Measurements from ENCODE around the gene PIGK. TPM values are rescaled to one million over a fixed set of nuclear protein-coding genes. Genes with fewer than 3 reads are reported as not detected.
"Not testable (repeated sequence)": the region's sequence is repeated elsewhere in the genome, so short reads cannot be mapped to it uniquely, and the experiment has no call there.

The PIGK gene
- polyA plus RNA-seq, 3 donors = 6.9 to 13.7 (median 11.0) TPM

DNA sequence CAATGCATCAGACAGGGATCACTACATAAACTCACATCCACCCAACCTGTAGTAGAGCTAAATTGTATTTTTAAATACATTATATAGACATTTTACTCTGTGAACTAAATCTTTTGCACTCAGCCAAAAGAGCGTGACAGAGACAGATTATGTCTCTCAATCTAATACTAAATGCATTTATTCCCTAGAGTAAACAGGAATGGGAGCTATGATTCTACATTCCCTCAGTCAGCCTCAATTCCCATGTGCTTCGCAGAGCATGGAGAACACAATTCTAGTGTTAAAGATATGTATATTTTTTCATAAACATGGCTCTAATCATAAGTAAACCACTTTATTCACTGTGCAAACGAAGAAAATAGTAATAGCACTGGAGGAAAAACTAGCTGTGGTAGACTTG lies 16.5 kb downstream of the PIGK start:
- H3K27ac ChIP-seq (ENCODE audit: low read depth, low read length) = no peak overlapping the region
- 78 to 88% (median 78%) methylated on average over 3 of the region's 3 CpGs for WGBS, 3 donors

DNA sequence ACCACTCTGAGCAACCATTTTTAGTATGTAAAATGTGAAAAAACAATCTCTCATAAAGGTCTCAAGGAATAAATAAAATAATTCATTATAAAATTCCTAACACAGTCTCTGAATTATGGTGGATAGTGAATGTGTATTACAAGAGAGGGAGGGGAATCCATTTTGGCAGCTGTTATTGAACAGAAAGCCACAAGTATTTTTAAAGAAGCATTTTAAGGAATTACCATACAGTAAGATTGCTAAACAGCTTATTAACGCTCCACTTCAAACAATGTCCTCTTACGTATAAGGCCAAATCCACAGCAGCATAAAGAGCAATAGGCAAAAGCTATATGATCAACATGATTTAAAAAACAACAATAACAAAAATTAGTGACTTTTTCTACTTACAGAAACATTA lies 18.4 kb downstream of the PIGK start:
- WGBS, 3 donors = 76 to 98% (median 79%) methylated on average over 2 of the region's 2 CpGs
- H3K27ac ChIP-seq (ENCODE audit: low read depth, low read length) = no peak overlapping the region

DNA sequence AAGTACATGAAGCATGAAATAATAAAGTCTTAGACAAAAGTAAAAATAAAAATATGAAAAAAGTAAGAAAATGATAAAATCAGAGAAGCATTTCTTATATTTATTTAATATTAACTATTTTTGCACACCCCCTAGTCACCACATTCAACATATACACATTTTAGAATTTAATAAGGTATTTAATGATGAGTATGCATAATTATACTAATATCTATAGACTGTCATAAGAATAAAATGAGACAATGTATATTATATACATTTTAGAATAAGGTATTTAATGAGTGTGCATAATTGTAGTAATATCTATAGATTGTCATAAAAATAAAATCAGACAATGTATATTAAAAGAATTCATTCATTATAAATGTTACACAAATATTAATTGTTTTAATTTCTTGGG lies 18.9 kb downstream of the PIGK start:
- no peak overlapping the region for H3K27ac ChIP-seq (ENCODE audit: low read depth, low read length)

DNA sequence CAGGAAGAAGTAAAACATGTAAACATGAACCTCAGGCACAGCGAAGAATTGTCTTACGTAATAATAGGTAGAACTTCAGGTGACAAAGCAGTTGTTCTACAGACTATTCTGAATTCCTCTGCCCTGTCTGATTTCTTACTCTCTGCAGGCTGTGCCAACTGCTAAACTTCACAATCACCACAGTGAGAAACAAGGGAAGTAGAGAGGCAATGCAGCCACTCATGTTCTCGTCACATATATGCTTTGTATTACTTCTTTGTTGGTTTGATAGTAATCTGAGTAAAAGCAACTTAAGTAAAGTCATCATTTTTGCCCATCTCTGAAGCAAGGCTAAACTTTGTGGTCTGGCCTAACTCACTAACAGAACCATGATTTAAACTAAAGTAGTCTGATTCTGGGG lies 21.9 kb downstream of the PIGK start:
- 88 to 98% (median 95%) methylated on average over 3 of the region's 3 CpGs for WGBS, 3 donors
- H3K27ac ChIP-seq (ENCODE audit: low read depth, low read length) = no peak overlapping the region

DNA sequence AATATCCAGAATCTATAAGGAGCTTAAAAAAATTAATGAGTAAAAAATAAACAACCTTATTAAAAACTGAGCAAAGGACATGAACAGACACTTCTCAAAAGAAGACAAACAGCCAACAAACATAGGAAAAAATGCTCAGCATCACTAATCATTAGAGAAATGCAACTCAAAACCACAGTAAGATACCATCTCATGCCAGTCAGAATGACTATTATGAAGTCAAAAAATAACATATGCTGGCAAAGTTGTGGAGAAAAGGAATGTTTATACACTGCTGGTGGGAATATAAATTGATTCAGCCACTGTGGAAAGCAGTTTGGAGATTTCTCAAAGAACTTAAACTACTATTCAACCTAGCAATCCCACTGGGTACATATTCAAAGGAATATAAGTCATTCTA lies 25.3 kb downstream of the PIGK start:
- no peak overlapping the region for H3K27ac ChIP-seq (ENCODE audit: low read depth, low read length)

DNA sequence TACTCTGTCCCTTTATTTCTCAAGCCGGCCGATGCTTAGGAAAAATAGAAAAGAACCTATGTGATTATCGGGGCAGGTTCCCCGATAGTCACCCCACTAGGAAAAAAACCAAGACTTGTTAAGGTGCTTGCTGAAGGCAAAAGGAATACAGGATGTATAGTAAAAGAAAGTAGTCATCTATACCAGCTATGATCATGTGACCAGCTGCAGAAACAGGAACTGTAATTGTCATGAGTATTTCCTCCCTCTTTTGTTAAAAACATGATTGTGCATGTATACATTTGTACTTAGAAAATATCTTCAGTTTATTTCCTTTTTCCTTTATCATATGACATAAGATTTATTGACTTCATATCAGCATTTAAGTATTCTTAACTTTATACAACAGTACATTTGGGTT lies 30.5 kb downstream of the PIGK start:
- WGBS, 3 donors = 97 to 98% (median 98%) methylated on average over 4 of the region's 4 CpGs
- no peak overlapping the region for H3K27ac ChIP-seq (ENCODE audit: low read depth, low read length)

DNA sequence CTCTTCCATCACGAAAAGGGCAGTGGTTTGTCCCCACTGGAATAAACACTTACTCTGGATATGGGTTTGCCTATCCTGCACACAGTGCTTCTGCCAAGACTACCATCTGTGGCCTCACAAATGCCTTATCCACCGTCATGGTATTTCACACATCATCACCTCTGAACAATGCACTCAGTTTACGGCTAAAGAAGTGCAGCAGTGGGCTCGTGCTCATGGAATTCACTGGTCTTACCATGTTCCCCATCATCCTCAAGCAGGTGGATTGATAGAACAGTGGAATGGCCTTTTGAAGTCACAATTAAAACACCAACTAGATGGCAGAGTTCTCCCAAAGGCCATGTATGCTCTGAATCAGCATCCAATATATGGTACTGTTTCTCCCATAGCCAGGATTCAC lies 32.3 kb downstream of the PIGK start:
- H3K27ac ChIP-seq (ENCODE audit: low read depth, low read length) = not testable (repeated sequence)
- 96 to 99% (median 99%) methylated on average over 4 of the region's 4 CpGs for WGBS, 3 donors

DNA sequence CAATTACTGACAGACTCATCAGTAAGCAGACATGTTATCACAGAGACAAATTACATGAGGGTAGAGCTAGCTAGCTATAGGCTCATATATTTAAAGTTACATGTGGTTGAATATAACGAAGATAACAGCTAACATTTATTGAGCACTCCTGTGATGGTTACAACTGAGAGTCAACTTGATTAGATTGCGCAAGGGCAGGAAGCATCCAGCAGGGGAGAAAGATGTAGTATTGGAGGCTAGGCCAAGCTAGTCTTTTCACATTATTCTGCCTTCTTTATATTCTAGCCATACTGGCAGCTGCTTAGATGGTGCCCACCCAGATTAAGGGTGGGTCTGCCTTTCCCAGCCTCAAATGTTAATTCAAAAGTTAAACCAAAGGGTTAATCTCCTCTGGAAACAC lies 37.1 kb downstream of the PIGK start:
- H3K27ac ChIP-seq (ENCODE audit: low read depth, low read length) = no peak overlapping the region
- WGBS, 3 donors = 96 to 99% (median 97%) methylated on average over 2 of the region's 2 CpGs

DNA sequence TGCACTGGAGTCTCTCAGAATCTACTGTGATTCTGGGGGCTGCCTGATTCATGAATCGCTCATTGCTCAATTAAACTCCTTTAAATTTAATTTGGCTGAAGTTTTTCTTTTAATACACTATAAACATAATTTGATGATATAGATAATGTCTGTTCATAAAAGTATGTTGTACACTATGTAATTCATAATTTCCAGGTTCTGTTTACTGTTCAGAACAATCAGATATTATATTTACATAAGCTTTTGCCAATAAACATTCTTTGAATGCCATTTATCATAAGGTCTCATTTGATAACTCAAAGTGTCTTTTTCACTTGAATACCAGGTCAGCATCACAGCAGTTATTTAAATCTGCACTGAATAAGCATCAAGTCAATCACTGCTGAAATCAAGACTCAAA lies 39.6 kb downstream of the PIGK start:
- WGBS, 3 donors = 98 to 100% (median 100%) methylated on average over 1 of the region's 1 CpG
- H3K27ac ChIP-seq (ENCODE audit: low read depth, low read length) = no peak overlapping the region

DNA sequence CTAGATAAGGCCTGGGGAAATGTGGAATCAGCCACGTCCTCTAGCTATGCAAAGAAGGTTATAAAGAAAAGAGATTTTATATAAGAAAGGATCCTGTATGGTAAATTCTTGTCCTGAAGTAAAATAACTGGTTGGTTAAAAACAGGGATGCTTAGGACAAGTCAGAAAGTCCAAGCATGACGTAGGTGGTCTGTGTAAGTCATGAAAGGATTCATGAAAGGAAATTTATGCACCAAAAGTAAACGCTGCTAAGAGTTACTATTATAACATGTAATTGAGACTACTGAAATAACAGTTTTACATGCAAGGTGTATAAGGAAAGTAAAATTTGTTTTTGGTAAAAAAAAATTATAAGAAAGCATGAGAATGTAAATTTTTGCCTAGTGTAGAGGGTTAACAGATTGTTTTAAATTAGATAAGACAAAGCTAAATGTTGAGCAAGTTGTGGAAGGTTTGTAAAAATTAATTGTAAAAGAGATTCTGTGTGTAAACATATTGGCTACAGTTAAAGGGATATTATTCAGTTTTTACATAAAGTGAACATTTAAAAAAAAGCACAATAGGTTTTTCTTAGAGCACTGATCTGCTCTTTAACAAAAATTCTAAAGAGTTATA lies 43.9 kb downstream of the PIGK start:
- no peak overlapping the region for H3K27ac ChIP-seq (ENCODE audit: low read depth, low read length)
- WGBS, 3 donors = 91 to 95% (median 93%) methylated on average over 3 of the region's 3 CpGs

DNA sequence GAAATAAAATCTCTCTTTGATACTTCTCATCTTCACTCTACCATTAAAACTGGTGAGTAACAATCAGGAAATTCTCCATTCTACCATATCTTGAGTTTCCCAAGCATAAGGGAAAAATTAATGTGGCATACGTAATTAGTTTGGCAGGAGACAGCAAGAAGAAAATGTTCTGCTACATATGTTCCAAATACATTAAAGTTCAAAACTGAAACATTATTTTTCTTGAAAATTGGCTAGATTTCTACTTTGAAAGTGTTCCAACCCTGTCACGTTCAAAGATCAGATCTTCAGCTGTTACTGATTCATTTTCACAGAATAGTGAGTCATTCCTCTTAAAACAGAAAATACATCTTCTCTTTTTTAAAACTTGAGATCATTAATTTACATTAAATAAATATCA lies 48.5 kb downstream of the PIGK start:
- no peak overlapping the region for H3K27ac ChIP-seq (ENCODE audit: low read depth, low read length)
- 62 to 80% (median 63%) methylated on average over 2 of the region's 2 CpGs for WGBS, 3 donors

DNA sequence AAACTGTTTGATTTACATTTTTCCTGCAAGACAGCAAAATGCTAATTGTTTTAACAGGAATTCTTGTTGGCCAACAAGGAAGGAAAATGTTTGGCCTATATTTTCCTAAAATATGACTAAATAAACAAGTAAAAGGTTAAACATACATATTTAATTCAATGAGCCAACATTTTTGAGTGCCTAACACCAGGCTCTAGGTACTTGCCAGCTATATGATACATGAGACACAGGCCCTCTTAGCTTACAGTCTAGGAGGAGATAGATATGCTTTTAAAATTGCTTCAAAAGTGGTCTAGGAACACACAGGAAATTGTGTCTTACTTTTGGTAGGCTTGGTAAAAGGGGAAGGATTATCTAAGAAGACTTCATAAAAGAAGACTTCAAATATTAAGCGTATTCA lies 50.9 kb downstream of the PIGK start:
- no peak overlapping the region for H3K27ac ChIP-seq (ENCODE audit: low read depth, low read length)
- 100% methylated on average over 1 of the region's 1 CpG for WGBS, 3 donors

DNA sequence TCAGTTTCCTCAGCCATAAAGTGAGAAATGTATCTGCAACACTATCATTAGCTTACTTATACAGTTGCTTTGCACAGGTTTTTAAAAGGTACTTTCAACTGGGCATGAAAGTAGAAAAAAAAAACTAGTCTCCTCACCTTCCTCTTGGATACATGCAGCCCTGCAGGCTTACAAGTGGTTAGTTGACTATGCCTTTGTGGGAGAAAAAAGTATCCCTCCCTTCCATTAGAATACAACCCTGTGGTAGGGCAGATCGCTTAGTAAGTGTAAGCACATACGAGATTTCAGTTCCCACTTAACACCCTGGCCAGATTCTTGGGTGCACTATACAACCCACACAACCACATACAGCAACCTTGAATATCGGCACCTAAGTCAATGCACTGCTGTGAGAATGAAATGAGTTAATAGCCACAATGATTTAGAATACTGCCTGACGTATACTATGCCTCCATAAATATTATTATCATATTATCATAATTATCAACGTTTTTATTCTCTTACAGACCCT lies 54.7 kb downstream of the PIGK start:
- 86 to 93% (median 89%) methylated on average over 5 of the region's 5 CpGs for WGBS, 3 donors
- no peak overlapping the region for H3K27ac ChIP-seq (ENCODE audit: low read depth, low read length)

DNA sequence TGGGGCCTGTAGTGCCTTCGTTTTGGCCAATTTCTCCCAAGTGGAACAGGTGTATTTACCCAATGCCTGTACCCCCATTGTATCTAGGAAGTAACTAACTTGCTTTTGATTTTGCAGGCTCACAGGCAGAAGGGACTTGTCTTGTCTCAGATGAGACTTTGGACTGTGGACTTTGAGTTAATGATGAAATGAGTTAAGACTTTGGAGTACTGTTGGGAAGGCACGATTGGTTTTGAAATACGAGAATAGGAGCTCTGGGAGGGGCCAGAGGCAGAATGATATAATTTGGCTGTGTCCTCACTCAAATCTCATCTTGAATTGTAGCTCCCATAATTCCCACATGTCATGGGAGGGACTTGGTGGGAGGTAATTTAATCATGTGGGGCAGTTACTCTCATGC lies 59.5 kb downstream of the PIGK start:
- 92 to 96% (median 95%) methylated on average over 3 of the region's 3 CpGs for WGBS, 3 donors
- H3K27ac ChIP-seq (ENCODE audit: low read depth, low read length) = not testable (repeated sequence)

DNA sequence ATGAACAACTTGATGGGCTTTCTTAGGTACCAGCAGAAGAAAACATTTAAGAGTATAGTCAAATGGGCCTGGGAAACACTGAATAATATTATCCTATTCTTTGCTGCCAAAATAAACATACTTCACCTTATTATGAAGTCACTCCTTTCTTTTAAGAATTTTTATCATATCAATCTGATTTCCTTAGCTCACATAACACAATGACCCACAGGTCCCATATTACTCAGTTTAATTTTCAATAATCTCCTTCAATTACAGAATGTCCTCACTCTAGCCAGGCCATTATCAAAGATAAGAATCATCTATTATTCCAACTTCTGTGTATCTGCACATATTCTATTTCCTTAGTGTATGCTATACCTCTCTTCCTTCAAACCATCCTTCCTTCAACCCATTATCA lies 63.0 kb downstream of the PIGK start:
- no peak overlapping the region for H3K27ac ChIP-seq (ENCODE audit: low read depth, low read length)

DNA sequence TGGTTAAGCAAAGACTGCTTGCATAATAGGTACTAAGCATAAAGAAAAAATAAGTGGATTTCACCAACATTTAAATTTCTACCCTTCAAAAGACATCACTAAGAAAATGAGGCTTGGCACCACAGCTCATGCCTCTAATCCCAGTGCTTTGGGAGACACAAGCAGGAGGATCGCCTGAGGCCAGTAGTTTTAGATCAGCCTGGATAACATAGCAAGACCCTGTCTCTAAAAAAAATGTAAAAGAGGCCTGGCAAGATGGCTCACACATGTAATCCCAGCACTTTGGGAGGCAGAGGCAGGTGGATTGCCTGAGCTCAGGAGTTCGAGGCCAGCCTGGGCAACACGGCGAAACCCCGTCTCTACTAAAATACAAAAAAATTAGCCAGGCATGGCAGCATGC lies 73.0 kb downstream of the PIGK start:
- WGBS, 3 donors = 94 to 97% (median 96%) methylated on average over 5 of the region's 5 CpGs

DNA sequence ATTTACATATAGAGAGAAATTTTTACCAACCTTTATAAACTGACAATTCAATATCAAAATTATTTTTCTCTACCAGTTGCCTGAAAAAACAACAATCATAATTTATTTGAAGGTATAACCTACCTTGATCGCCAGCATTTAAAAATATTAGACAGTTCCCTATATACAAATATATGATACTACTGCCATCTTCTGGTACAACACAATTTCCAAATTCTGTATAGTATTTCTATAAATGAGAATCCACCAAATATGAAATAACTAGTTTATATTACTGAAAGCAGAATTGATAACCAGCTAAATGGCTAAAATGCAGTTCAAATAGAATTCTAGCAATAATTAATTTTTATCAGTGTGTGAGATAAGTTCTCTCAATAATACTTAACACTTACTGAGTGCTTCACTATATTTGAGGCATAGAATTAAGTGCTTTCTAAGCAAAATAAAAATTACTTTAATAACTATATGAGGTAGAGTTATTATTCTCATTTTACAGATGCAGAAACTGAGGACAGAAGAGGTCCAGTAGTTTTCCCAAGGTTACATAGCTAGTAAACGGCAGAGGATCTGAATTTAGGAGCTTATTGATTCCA lies 75.6 kb downstream of the PIGK start:
- H3K27ac ChIP-seq (ENCODE audit: low read depth, low read length) = no peak overlapping the region
- 57 to 64% (median 63%) methylated on average over 2 of the region's 2 CpGs for WGBS, 3 donors

More for the DNA sequence above, 73.0 kb downstream of the PIGK start:
- no peak overlapping the region for H3K27ac ChIP-seq (ENCODE audit: low read depth, low read length)

DNA sequence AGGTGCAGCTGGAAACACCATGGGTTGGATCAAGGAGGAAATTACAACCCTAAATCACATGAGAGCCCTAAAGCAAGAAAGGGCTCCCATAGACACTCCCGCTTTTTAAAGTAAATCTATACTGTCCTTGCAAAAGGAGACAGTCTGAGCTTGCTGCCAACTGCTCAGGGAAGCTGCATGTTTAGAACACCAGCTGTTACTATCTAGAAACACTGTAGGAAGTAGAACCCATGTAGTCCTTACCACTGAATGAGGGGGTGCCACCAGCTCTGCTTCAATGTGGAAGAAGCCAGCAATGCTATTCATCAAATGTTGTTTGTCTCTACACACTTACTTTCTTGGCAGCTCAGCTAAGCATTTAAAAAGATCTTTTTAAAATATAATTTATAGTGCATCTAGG lies 79.8 kb downstream of the PIGK start:
- 97 to 100% (median 98%) methylated on average over 1 of the region's 1 CpG for WGBS, 3 donors

DNA sequence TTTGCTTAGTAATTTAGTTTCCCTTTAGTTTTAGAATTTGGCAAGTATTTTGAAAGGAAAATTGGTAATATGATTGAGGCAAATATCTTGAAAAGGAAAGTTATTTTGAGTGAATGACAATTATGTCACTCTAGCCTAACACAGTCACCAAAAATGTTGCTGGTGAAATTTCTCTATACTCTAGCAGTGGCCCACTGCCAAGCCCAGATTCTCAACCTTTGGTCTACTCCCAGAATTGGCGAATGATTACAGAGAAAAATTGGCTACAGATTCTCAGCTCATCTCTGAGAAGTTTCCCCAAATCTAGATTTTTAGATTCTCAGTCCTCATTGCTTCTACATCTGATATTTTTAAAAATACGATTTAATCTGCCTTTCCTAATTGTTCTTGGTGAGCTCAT lies 84.9 kb downstream of the PIGK start:
- H3K27ac ChIP-seq (ENCODE audit: low read depth, low read length) = no peak overlapping the region
- WGBS, 3 donors = 62 to 84% (median 65%) methylated on average over 2 of the region's 2 CpGs

More for the DNA sequence above, 79.8 kb downstream of the PIGK start:
- no peak overlapping the region for H3K27ac ChIP-seq (ENCODE audit: low read depth, low read length)

DNA sequence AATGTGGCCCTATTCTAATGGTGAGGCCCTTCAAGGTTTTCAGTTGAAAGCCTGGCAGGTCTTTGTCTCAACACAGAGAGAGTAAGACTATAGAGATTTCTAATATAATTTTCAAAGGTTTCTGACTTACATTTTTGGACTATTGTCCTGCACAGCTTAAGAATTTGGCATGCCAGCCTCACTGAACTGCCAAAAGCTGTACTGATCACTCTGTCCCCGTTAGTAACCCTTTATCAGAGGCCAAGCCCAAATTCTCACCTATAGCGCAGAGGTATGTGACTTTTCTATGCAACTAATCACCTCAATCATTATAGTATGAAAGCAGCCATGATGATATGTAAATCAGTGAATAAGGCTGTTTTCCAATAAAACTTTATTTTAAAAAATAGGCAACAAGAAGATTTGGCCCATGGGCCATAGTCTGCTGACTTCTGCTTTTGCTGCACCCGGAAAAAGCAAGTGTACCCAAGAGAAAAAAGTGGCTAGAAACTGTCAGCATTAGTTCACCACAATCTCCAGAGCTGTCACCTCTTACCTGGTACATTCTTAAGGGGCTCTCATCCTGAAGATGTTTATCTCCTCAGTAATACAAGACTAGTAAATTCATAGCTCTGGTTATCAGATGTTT lies 85.4 kb downstream of the PIGK start:
- 83 to 91% (median 89%) methylated on average over 3 of the region's 3 CpGs for WGBS, 3 donors
- no peak overlapping the region for H3K27ac ChIP-seq (ENCODE audit: low read depth, low read length)

All from adipose tissue (tissue), 3 donors.